Large intestine (tissue), 3 donors: ENCODE measurements around the gene LEMD3. TPM values are rescaled to one million over a fixed set of nuclear protein-coding genes. Genes with fewer than 3 reads are reported as not detected.

ENCODE experiments used
- DNase-seq, 2 donors: peaks; one replicate each; pipeline versions ENCODE4 v3.0.0 to v3.0.0-alpha.2; 2013
- H3K27ac ChIP-seq: one replicate; pipeline ENCODE4 v1.5.1; 2013; ENCODE audit warnings: low read length
- H3K27me3 ChIP-seq: 2 replicates; pipeline ENCODE4 v1.6.1; 2013; ENCODE audit warnings: low read length; ENCODE audit not compliant: control insufficient read depth, insufficient read depth
- H3K36me3 ChIP-seq: 2 replicates; pipeline ENCODE4 v1.6.1; 2013; ENCODE audit warnings: low read length; ENCODE audit not compliant: control insufficient read depth, insufficient read depth
- H3K4me1 ChIP-seq: one replicate; pipeline ENCODE4 v1.6.1; 2013; ENCODE audit warnings: low read length; ENCODE audit not compliant: control insufficient read depth, insufficient read depth
- H3K4me3 ChIP-seq: one replicate; pipeline ENCODE4 v1.5.1; 2013; ENCODE audit warnings: low read length
- H3K9me3 ChIP-seq: one replicate; pipeline ENCODE4 v1.6.1; 2013; ENCODE audit warnings: mild to moderate bottlenecking, low read depth, low read length, moderate library complexity; ENCODE audit not compliant: control insufficient read depth
- WGBS: methylation state at CpG from one replicate; pipeline ENCODE4 v1.1.5; 2013; ENCODE audit warnings: low lambda C conversion rate; ENCODE audit not compliant: insufficient coverage; 5-methylcytosine and 5-hydroxymethylcytosine counted together
- polyA plus RNA-seq: library from polyadenylated mRNA; unstranded; fragments of 120-200 nt; gene quantifications from one replicate; pipeline ENCODE4 v1.2.1, GENCODE V29; 2013

LEMD3 gene
- polyA plus RNA-seq, 1 donor, result 33.6 TPM

DNA sequence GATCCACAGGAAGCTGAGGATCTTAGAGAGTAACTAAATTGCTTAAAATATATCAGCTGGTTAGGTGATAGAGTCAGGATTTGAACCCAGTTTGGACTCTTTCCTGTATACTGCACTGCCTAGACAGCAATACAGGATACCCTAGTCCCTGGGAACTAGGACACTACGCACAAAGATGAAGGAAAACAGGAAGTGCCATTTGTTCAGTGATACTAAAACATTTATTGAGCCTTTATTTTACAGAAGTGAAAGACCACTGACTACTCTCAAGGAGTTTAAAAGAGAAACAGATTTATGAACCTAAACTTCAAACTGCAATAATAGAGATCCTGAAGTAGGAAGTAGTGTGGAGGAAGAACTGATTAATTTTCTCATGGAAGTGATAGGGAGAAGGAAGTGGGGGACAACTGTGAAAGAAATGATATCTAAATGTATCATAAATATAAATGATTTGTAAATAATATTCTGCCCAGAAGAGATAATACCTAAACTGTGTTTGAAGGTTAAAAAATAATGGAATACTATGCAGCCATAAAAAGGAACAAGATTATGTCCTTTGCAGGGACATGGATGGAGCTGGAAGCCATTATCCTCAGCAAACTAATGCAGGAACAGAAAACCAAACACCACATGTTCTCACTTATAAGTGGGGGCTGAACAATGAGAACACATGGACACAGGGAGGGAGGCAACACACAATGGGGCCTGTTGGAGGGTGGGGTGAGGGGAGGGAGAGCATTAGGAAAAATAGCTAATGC, 127.3 kb downstream of the LEMD3 start:
- WGBS, result no CpG with 5 or more reads among the region's 1 CpG
- Histone ChIP-seq H3K36me3 (no peaks in the 10 kb centered on the region), H3K4me1 (no peaks in the 10 kb centered on the region)

More for the DNA sequence above, 127.3 kb downstream of the LEMD3 start:
- DNase-seq, result no peak
- Histone ChIP-seq H3K4me3 (no peak overlapping the region), H3K27ac (no peak overlapping the region), H3K27me3 (no peaks in the 10 kb centered on the region), H3K9me3 (no peaks in the 10 kb centered on the region)

Other genes starting within 250 kb of the LEMD3 start
- gene WIF1, start 48.3 kb upstream of the LEMD3 start, polyA plus RNA-seq, result 33.1 TPM
- 23.1 TPM for gene MSRB3, start 109.1 kb downstream of the LEMD3 start, polyA plus RNA-seq